MM.1S (cell line): ENCODE results near the gene TANK.

Experiments used
- CTCF ChIP-seq: fragments of 300-600 bp; sonication (generic); IDR thresholded peaks from 2 replicates; pipeline ENCODE4 v1.5.1; 2016; ENCODE audit warnings: antibody characterized with exemption, low read length, mixed read lengths
- EZH2phosphoT487 ChIP-seq: fragments of 300-600 bp; sonication (generic); IDR thresholded peaks from 2 replicates; pipeline ENCODE4 v1.6.1; 2018; ENCODE audit warnings: antibody characterized with exemption, low read length

- TF ChIP-seq CTCF (no peak), EZH2phosphoT487 (no peak)
Measured at GRCh38 chr2:161117506-161117905, 42.7 kb upstream of the TANK start.
